IMR-90 (cell line): ENCODE measurements around the gene TANGO2. TPM values are rescaled to one million over a fixed set of nuclear protein-coding genes. Genes with fewer than 3 reads are reported as not detected.

Experiments
- ATAC-seq: fragments of 200-7000 bp; cut with Tn5 transposase; 2 replicates; pipeline ENCODE4 v1.9.1; 2020; ENCODE audit warnings: low read depth, mild to moderate bottlenecking, moderate library complexity
- BruUV-seq: library from RNA; stranded (reverse); fragments of 400-500 nt; replicated peaks from 2 replicates; lab custom pipeline; 2021; lab: Mats Ljungman, UMichigan
- CTCF ChIA-PET: fragments of 300-600 bp; formaldehyde crosslinking; extraction: SDS; loops from one replicate; lab custom pipeline; 2021; ENCODE audit warnings: antibody characterized with exemption; lab: Yijun Ruan, JAX
- POLR2A ChIA-PET: fragments of 300-600 bp; sonication (Branson Sonifier 250); formaldehyde crosslinking; loops from one replicate; lab custom pipeline; 2022; ENCODE audit warnings: antibody characterized with exemption; ENCODE audit not compliant: unreplicated experiment; lab: Charles Lee
- DNase-seq: peaks from one replicate; pipeline ENCODE4 v3.0.0; 2013
- H2AFZ ChIP-seq: replicated peaks from 2 replicates; pipeline ENCODE3; 2013; ENCODE audit warnings: low read length, mild to moderate bottlenecking; ENCODE audit not compliant: poor library complexity
- H2AK5ac ChIP-seq: 2 replicates; pipeline ENCODE4 v1.6.1; 2013; ENCODE audit warnings: low read depth, low read length, inconsistent platforms
- H2AK9ac ChIP-seq: replicated peaks from 2 replicates; pipeline ENCODE3; 2013; ENCODE audit warnings: mild to moderate bottlenecking, low read depth, low read length, moderate library complexity; ENCODE audit not compliant: poor library complexity
- H2BK120ac ChIP-seq: 2 replicates; pipeline ENCODE4 v1.6.1; 2013; ENCODE audit warnings: low read depth, low read length, inconsistent platforms
- H2BK15ac ChIP-seq: 3 replicates; pipeline ENCODE4 v1.6.1; 2013; ENCODE audit warnings: low read depth, low read length, inconsistent platforms
- H2BK20ac ChIP-seq: 2 replicates; pipeline ENCODE4 v1.6.1; 2013; ENCODE audit warnings: low read depth, mild to moderate bottlenecking, inconsistent platforms, low read length, moderate library complexity
- H2BK5ac ChIP-seq: 2 replicates; pipeline ENCODE4 v1.6.1; 2013; ENCODE audit warnings: mild to moderate bottlenecking, low read depth, low read length, inconsistent platforms; ENCODE audit not compliant: poor library complexity, severe bottlenecking
- H3K14ac ChIP-seq: replicated peaks from 2 replicates; pipeline ENCODE4 v1.6.1; 2013; ENCODE audit warnings: low read depth, low read length, inconsistent platforms
- H3K18ac ChIP-seq: 2 replicates; pipeline ENCODE4 v1.6.1; 2013; ENCODE audit warnings: low read depth, low read length, control low read depth
- H3K23ac ChIP-seq: 2 replicates; pipeline ENCODE4 v1.6.1; 2013; ENCODE audit warnings: low read depth, low read length, inconsistent platforms
- H3K27ac ChIP-seq: 2 replicates; pipeline ENCODE4 v1.5.1; 2013; ENCODE audit warnings: mild to moderate bottlenecking, control low read depth, low read length; ENCODE audit not compliant: insufficient read depth
- H3K27me3 ChIP-seq: 2 replicates; pipeline ENCODE4 v1.6.1; 2013; ENCODE audit warnings: low read length; ENCODE audit not compliant: control insufficient read depth, insufficient read depth
- H3K36me3 ChIP-seq: 2 replicates; pipeline ENCODE4 v1.6.1; 2013; ENCODE audit warnings: low read length, mixed read lengths; ENCODE audit not compliant: control insufficient read depth, insufficient read depth
- H3K4ac ChIP-seq: 2 replicates; pipeline ENCODE4 v1.6.1; 2013; ENCODE audit warnings: low read depth, low read length, inconsistent platforms
- H3K4me1 ChIP-seq: 2 replicates; pipeline ENCODE4 v1.6.1; 2013; ENCODE audit warnings: low read length, mixed read lengths; ENCODE audit not compliant: control insufficient read depth, insufficient read depth
- H3K4me2 ChIP-seq: 2 replicates; pipeline ENCODE4 v1.6.1; 2013; ENCODE audit warnings: low read depth, mild to moderate bottlenecking, control low read depth, low read length, moderate library complexity
- H3K4me3 ChIP-seq: 2 replicates; pipeline ENCODE4 v1.5.1; 2013; ENCODE audit warnings: low read depth, mild to moderate bottlenecking, control low read depth, low read length, moderate library complexity; ENCODE audit not compliant: insufficient read depth
- H3K56ac ChIP-seq: 2 replicates; pipeline ENCODE4 v1.6.1; 2013; ENCODE audit warnings: low read length, inconsistent platforms; ENCODE audit not compliant: insufficient read depth; ENCODE audit errors: extremely low read depth
- H3K79me1 ChIP-seq, 2 experiments: 2 replicates each; pipeline ENCODE4 v1.6.1; 2013; ENCODE audit warnings: low read length in 2 of 2, inconsistent platforms in 1 of 2, low read depth in 1 of 2
- H3K9ac ChIP-seq: 2 replicates; pipeline ENCODE4 v1.6.1; 2013; ENCODE audit warnings: low read depth, low read length, control low read depth
- H3K9me1 ChIP-seq: 2 replicates; pipeline ENCODE4 v1.6.1; 2013; ENCODE audit warnings: low read length, inconsistent platforms; ENCODE audit not compliant: insufficient read depth
- H3K9me3 ChIP-seq: 2 replicates; pipeline ENCODE4 v1.6.1; 2013; ENCODE audit warnings: low read length; ENCODE audit not compliant: control insufficient read depth, insufficient read depth
- H4K20me1 ChIP-seq: 2 replicates; pipeline ENCODE4 v1.6.1; 2013; ENCODE audit warnings: low read length, inconsistent platforms; ENCODE audit not compliant: insufficient read depth
- H4K5ac ChIP-seq: 2 replicates; pipeline ENCODE4 v1.6.1; 2013; ENCODE audit warnings: mild to moderate bottlenecking, low read depth, low read length, control low read depth
- H4K8ac ChIP-seq, 2 experiments: 2 replicates each; pipeline ENCODE4 v1.6.1; 2013; ENCODE audit warnings: low read depth in 2 of 2, low read length in 2 of 2, control low read depth in 1 of 2, inconsistent platforms in 1 of 2
- H4K91ac ChIP-seq: 2 replicates; pipeline ENCODE4 v1.6.1; 2013; ENCODE audit warnings: low read depth, low read length, inconsistent platforms; ENCODE audit not compliant: insufficient read depth
- BHLHE40 ChIP-seq: fragments of 150-350 bp; IDR thresholded peaks from 2 replicates; pipeline ENCODE4 v1.6.1; 2016; ENCODE audit warnings: mild to moderate bottlenecking, low read depth, low read length
- CEBPB ChIP-seq: IDR thresholded peaks from 2 replicates; pipeline ENCODE4 v1.6.1; 2012; ENCODE audit warnings: low read depth, low read length, improper control_type of control experiment
- CTCF ChIP-seq: conservative IDR thresholded peaks from 2 replicates; pipeline ENCODE4 v1.5.1; 2012; ENCODE audit warnings: mild to moderate bottlenecking, low read depth, low read length, improper control_type of control experiment
- ELK1 ChIP-seq: fragments of 150-350 bp; IDR thresholded peaks from 2 replicates; pipeline ENCODE4 v1.6.1; 2016; ENCODE audit warnings: low read depth, mild to moderate bottlenecking, low read length, moderate library complexity, borderline replicate concordance
- FOS ChIP-seq: fragments of 150-350 bp; IDR thresholded peaks from 2 replicates; pipeline ENCODE4 v1.6.1; 2016; ENCODE audit warnings: low read depth, low read length
- MAFK ChIP-seq: IDR thresholded peaks from 2 replicates; pipeline ENCODE4 v1.6.1; 2012; ENCODE audit warnings: low read depth, low read length, improper control_type of control experiment
- MAZ ChIP-seq: IDR thresholded peaks from 2 replicates; pipeline ENCODE4 v1.6.1; 2012; ENCODE audit warnings: low read depth, mild to moderate bottlenecking, low read length, improper control_type of control experiment, moderate library complexity, borderline replicate concordance
- MXI1 ChIP-seq: IDR thresholded peaks from 2 replicates; pipeline ENCODE4 v1.6.1; 2012; ENCODE audit warnings: low read depth, mild to moderate bottlenecking, low read length, moderate library complexity, borderline replicate concordance
- POLR2A ChIP-seq: IDR thresholded peaks from 2 replicates; pipeline ENCODE4 v1.6.1; 2012; ENCODE audit warnings: mild to moderate bottlenecking, low read depth, low read length
- RFX5 ChIP-seq: IDR thresholded peaks from 2 replicates; pipeline ENCODE4 v1.8.0; 2012; ENCODE audit warnings: low read depth, mild to moderate bottlenecking, low read length, moderate library complexity
- SMC3 ChIP-seq: fragments of 150-350 bp; IDR thresholded peaks from 2 replicates; pipeline ENCODE4 v1.6.1; 2016; ENCODE audit warnings: low read depth, mild to moderate bottlenecking, antibody characterized with exemption, low read length, moderate library complexity
- USF2 ChIP-seq: fragments of 150-350 bp; IDR thresholded peaks from 2 replicates; pipeline ENCODE4 v1.6.1; 2017; ENCODE audit warnings: mild to moderate bottlenecking, antibody characterized with exemption, low read length, low read depth
- WGBS, 2 experiments: methylation state at CpG; one replicate each; pipeline versions ENCODE4 v1.1.5 to v1.1.7; 2013; ENCODE audit warnings: missing lambda C conversion rate in 2 of 2; ENCODE audit not compliant: insufficient read length in 1 of 2; ENCODE audit errors: extremely low coverage in 2 of 2; 5-methylcytosine and 5-hydroxymethylcytosine counted together
- dilution Hi-C: fragments of 300-500 bp; cut with HindIII; formaldehyde crosslinking; loops from one replicate; pipeline ENCODE4 v1.14.3; 2018; ENCODE audit warnings: low sequenced_read_pairs; ENCODE audit not compliant: unreplicated experiment
- in situ Hi-C: fragments of 300-500 bp; cut with MboI; formaldehyde crosslinking; loops from 3 replicates; pipeline ENCODE4 v1.14.3; 2019; ENCODE audit warnings: low sequenced_read_pairs, inconsistent platforms, mixed read lengths
- intact Hi-C: fragments of 100-400 bp; cut with micrococcal nuclease; formaldehyde crosslinking; loops from 2 replicates; pipeline ENCODE4 v1.10.0; 2022
- polyA plus RNA-seq, 3 experiments: library from polyadenylated mRNA; depleted of rRNA; stranded (reverse); fragments of >200 nt; gene quantifications; 2 replicates each; pipeline ENCODE4 v1.2.3, GENCODE V29; 2012; ENCODE audit warnings: low replicate concordance in 1 of 3
- total RNA-seq: library from RNA; depleted of rRNA; stranded (reverse); fragments of >200 nt; gene quantifications from 2 replicates; pipeline ENCODE4 v1.2.3, GENCODE V29; 2012

The TANGO2 gene
- total and polyA plus RNA-seq, 2 of the 4 experiments (the other 2 are of a cell fraction): 45.1 to 75.1 TPM

GRCh38 chr22:20009582-20010306, 11.2 kb upstream of the TANGO2 start:
- WGBS, 2 experiments: 80% methylated on average over 8 of the region's 8 CpGs; no CpG with 5 or more reads in 1 of the 2 experiments
- Histone ChIP-seq H3K56ac (no peak overlapping the region), H3K36me3 (no peaks in the 10 kb centered on the region), H3K4me3 (no peak overlapping the region), H3K9me1 (no peaks in the 10 kb centered on the region), H3K14ac (no peak overlapping the region), H2BK20ac (no peak overlapping the region), H3K4ac (no peak overlapping the region), H3K9me3 (no peaks in the 10 kb centered on the region), H3K27me3 (peaks cover 10% of the 10 kb centered on the region), H4K5ac (no peak overlapping the region), H2AK9ac (no peak overlapping the region), H4K20me1 (no peaks in the 10 kb centered on the region), H3K4me1 (no peaks in the 10 kb centered on the region), H4K8ac (no peak overlapping the region), H2AK5ac (no peak overlapping the region), H2BK120ac (no peak overlapping the region), H3K79me1 (no peaks in the 10 kb centered on the region), H4K91ac (no peak overlapping the region), H3K27ac (no peak overlapping the region), H2BK15ac (no peak overlapping the region), H3K9ac (no peak overlapping the region), H3K23ac (no peak overlapping the region), H3K4me2 (no peak overlapping the region), H3K18ac (no peak overlapping the region), H2AFZ (no peak overlapping the region), H2BK5ac (no peak overlapping the region)
- ChIA-PET CTCF (no interaction called here), POLR2A (no interaction called here)
- in situ Hi-C loops (loop anchor here (5.0 kb wide), 1 partner anchor 37 kb away; no protein-coding TSS in a partner anchor), dilution Hi-C loops (no loop called here), intact Hi-C loops (loop anchor here (5.0 kb wide), 1 partner anchor 277 kb away; no protein-coding TSS in a partner anchor)
- TF ChIP-seq RFX5 (no peak), MAZ (no peak), SMC3 (no peak), FOS (no peak), POLR2A (no peak), CTCF (no peak), BHLHE40 (no peak), USF2 (no peak), ELK1 (no peak), CEBPB (no peak), MXI1 (no peak), MAFK (no peak)
- ATAC-seq (no peak), DNase-seq (no peak)
- no TSS peak for BruUV-seq
